LNCAP (cell line): Measurements from ENCODE around the gene DUSP14.

Source experiments
- TF ChIP-seq, protein P1 (sequence below): fragments of 450-650 bp; IDR thresholded peaks from 2 replicates; pipeline ENCODE4 v1.5.1; 2017; ENCODE audit warnings: mild to moderate bottlenecking

DUSP14 gene

DNA sequence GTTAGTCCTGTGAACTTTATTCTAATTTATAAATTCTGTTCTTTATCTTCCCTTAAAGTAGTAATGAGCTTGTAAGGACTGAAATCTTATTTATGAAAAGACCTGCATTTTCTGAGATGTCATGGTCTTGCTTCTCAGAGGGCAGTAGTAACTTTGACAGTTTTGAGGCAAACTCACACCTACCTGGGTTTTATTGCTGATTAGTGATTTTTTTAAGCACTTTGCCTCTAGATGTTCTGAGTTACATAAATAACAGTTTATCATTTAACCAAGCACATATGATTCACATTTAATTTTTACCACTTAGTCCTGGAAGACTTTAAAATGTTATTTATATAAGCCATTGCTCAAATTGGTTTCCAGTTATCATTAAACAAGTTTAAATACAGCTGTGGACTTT is 10.7 kb downstream of the DUSP14 start:
- TF ChIP-seq, protein P1, sequence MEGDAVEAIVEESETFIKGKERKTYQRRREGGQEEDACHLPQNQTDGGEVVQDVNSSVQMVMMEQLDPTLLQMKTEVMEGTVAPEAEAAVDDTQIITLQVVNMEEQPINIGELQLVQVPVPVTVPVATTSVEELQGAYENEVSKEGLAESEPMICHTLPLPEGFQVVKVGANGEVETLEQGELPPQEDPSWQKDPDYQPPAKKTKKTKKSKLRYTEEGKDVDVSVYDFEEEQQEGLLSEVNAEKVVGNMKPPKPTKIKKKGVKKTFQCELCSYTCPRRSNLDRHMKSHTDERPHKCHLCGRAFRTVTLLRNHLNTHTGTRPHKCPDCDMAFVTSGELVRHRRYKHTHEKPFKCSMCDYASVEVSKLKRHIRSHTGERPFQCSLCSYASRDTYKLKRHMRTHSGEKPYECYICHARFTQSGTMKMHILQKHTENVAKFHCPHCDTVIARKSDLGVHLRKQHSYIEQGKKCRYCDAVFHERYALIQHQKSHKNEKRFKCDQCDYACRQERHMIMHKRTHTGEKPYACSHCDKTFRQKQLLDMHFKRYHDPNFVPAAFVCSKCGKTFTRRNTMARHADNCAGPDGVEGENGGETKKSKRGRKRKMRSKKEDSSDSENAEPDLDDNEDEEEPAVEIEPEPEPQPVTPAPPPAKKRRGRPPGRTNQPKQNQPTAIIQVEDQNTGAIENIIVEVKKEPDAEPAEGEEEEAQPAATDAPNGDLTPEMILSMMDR = no peak

DNA sequence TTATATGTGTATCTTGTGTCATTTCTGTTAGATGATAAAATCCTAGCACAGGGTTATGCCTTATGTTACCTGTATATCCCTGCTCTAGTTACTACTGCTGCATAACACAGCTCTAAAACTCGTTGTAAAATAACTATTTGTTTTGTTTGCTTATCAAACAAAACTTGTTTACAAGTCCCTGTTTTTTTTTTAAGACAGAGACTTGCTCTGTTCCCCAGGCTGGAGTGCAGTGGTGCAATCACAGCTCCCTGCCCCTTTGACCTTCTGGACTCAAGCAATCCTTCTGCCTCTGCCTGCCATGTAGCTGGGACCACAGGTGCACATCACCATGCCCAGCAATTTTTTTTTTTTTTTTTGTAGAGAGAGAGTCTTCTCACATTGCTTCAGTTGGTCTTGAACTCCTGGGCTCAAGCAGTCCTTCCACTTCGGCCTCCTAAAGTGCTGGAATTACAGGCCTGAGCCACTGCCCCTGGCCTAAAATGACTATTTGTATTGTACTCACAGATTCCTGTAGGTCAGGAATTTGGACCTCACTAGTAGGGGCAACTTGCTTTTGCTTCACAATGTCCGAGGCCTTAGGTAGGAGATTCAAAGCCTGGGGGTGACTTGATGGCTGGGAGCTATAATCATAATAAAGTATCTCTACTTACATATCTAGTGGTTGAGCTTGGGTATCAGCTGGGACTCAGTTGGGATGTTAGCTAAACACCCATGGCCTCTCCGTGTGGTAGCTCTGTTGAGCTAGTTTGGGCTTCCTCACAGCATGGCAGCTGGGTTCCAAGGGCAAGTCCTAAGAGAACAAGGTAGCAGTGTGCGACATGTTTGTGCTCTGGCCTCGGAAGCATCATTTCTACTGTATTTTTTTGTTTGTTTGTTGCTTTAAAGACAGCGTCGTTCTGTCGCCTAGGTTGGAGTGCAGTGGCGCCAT is 12.6 kb downstream of the DUSP14 start:
- TF ChIP-seq, protein P1 = no peak

DNA sequence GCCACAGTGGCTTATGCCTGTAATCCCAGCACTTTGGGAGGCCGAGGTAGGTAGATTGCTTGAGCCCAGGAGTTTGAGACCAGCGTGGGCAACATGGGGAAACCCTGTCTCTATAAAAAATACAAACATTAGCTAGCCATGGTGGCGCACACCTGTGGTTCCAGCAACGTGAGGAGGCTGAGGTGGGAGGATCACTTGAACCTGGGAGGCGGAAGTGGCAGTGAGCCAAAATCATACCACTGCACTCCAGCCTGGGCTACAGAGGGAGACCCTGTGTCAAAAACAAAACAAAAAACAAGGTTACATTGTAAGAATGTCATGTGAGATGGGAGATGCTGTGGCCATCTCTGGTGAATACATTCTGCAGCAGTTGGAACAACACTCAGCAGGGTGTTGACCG is 13.5 kb downstream of the DUSP14 start:
- TF ChIP-seq, protein P1 = no peak

DNA sequence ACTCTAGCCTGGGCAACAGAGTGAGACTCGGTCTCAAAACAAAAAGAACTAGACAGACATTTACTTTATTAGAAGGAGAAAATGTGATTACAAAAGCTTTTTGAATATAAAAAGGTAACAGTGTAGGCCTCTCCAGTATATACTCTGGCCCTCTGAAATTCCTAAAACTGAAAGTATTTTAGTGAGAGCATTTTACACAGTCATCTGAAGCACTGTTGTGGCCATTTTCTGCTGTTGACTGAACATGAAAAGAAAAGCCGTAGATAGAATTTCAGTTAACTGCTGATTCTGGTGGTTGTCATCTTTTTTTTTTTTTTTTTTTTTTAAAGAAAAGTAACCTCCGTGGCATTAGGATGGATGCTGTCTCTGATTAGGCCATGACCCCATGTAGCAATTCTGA is 15.6 kb downstream of the DUSP14 start:
- TF ChIP-seq, protein P1 = no peak

DNA sequence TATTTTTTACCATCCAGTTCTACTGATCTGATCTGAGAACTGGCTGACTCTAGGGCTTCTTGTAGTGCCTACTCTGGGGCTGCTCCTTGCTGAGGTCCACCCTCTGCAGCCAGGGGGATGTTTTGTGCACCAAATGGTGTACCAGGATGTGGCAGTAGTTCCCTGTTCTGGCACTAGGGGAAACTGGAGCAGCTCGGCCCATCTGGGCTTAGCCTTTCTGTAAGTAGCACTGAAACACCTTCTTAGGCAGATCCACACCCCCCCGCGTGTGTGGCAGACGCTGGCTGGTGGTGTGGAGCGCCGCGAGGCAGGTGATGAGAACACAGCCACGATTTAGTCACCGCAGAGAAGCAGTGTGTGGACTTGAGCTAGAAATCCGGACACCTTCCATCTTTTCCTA is 17.0 kb downstream of the DUSP14 start:
- TF ChIP-seq, protein P1 = peak; percentile 28; the same call in 1 of the 2 replicates

DNA sequence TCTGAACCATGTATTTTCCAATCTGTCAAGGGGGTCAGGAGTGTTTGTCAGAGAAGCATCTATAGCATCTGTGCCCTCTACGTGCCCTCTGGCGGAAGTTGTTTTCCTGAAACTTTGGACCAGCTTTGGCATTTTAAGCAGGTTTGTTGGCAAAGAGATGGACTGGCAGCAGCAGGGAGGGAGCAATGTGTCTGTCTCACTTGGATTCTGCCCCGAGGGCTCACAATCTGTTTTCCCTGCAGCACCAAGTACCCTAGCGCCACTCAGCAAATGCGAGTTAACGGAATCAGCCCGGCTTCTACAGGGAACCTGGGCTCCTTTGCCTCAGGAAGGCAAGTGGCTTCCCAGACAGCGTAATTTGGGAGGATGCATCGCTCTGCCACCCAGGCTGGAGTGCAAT is 17.4 kb downstream of the DUSP14 start:
- TF ChIP-seq, protein P1 = no peak

DNA sequence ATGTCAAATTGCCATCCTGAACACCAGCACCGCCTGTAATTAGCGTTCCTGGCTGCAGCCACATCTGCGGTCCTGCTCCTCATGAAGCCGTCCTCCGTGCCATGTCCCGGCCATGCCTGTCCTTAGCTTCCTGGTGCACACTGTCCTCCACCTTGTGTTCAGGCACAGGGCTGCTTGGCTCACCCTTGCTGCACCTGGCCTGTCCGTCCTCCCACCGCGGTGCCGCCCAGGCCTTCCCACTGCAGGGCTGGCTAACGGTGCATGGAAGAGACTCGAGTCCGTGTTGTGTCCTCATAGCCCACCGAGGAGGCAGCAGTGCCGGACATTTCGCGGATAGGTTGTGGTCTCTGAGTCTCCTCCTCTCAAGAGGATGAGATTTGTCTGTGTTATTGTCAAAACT is 20.4 kb downstream of the DUSP14 start:
- TF ChIP-seq, protein P1 = no peak
